HG03521 (cell line): ENCODE results near the gene EARS2.

ENCODE experiments used
- ATAC-seq: cut with Tn5 transposase; IDR thresholded peaks from one replicate; pipeline ENCODE4 v1.9.1; 2021; ENCODE audit warnings: mild to moderate bottlenecking, moderate library complexity; ENCODE audit not compliant: unreplicated experiment

Gene EARS2

GRCh38 chr16:23508589-23509440, 48.3 kb downstream of the EARS2 start:
- ATAC-seq = no peak

- no peak for ATAC-seq
Observed at GRCh38 chr16:23506606-23506994, 50.5 kb downstream of the EARS2 start.

- no peak for ATAC-seq
Observed at GRCh38 chr16:23505671-23506605, 51.2 kb downstream of the EARS2 start.

GRCh38 chr16:23505180-23505665, 51.9 kb downstream of the EARS2 start:
- peak; percentile 3 for ATAC-seq

GRCh38 chr16:23504453-23505179, 52.5 kb downstream of the EARS2 start:
- ATAC-seq = peak; percentile 58

- no peak for ATAC-seq
Observed at GRCh38 chr16:23504076-23504452, 53.1 kb downstream of the EARS2 start.

GRCh38 chr16:23502466-23502865, 54.7 kb downstream of the EARS2 start:
- no peak for ATAC-seq

- no peak for ATAC-seq
Observed at GRCh38 chr16:23501291-23501690, 55.9 kb downstream of the EARS2 start.

- no peak for ATAC-seq
Observed at GRCh38 chr16:23500862-23501225, 56.3 kb downstream of the EARS2 start.

- ATAC-seq = no peak
Observed at GRCh38 chr16:23500212-23500861, 56.8 kb downstream of the EARS2 start.

GRCh38 chr16:23499801-23500200, 57.3 kb downstream of the EARS2 start:
- no peak for ATAC-seq

- no peak for ATAC-seq
Observed at GRCh38 chr16:23498863-23499262, 58.3 kb downstream of the EARS2 start.

GRCh38 chr16:23497543-23497868, 59.6 kb downstream of the EARS2 start:
- ATAC-seq = no peak

- ATAC-seq = no peak
Observed at GRCh38 chr16:23496821-23497542, 60.2 kb downstream of the EARS2 start.

GRCh38 chr16:23495671-23496070, 61.5 kb downstream of the EARS2 start:
- ATAC-seq = no peak

- ATAC-seq = no peak
Observed at GRCh38 chr16:23494188-23494587, 63.0 kb downstream of the EARS2 start.

GRCh38 chr16:23491490-23492391, 65.4 kb downstream of the EARS2 start:
- no peak for ATAC-seq

- ATAC-seq = no peak
Observed at GRCh38 chr16:23486480-23486879, 70.7 kb downstream of the EARS2 start.

- ATAC-seq = no peak
Observed at GRCh38 chr16:23485841-23486240, 71.3 kb downstream of the EARS2 start.
